Measurements from ENCODE around the gene DCTN3. TPM values are rescaled to one million over a fixed set of nuclear protein-coding genes. Genes with fewer than 3 reads are reported as not detected.

The DCTN3 gene
- total RNA-seq, 1 experiment from 2014 or later = 23.6 TPM

- Histone ChIP-seq H3K27me3 (ENCODE audit: control insufficient read depth, insufficient read depth, low read length) (peaks cover 65% of the 10 kb centered on the region), H3K4me3 (ENCODE audit: insufficient read depth, low read depth, low read length) (no peak overlapping the region), H3K36me3 (replicated peaks; ENCODE audit: control insufficient read depth, insufficient read depth, low read length) (no peaks in the 10 kb centered on the region)
- DNase-seq = peak; percentile 67
Measured at GRCh38 chr9:34591917-34592866, 28.1 kb downstream of the DCTN3 start.

GRCh38 chr9:34591248-34591916, 28.9 kb downstream of the DCTN3 start:
- Histone ChIP-seq H3K4me3 (ENCODE audit: insufficient read depth, low read depth, low read length) (peak overlapping the region; percentile 64), H3K27me3 (ENCODE audit: control insufficient read depth, insufficient read depth, low read length) (peaks cover 73% of the 10 kb centered on the region)

GRCh38 chr9:34590381-34591247, 29.7 kb downstream of the DCTN3 start:
- peaks cover 81% of the 10 kb centered on the region for H3K27me3 ChIP-seq (ENCODE audit: control insufficient read depth, insufficient read depth, low read length)
- DNase-seq = peak; percentile 84

More at GRCh38 chr9:34591248-34591916, 28.9 kb downstream of the DCTN3 start:
- no peaks in the 10 kb centered on the region for H3K36me3 ChIP-seq (replicated peaks; ENCODE audit: control insufficient read depth, insufficient read depth, low read length)
- peak; percentile 97 for DNase-seq

GRCh38 chr9:34589636-34590380, 30.5 kb downstream of the DCTN3 start, which contains the start of gene CNTFR:
CNTFR (minus strand) TSS chr9:34589724; CDS start chr9:34568981, 20,743 bp downstream.
- DNase-seq = peak; percentile 95
- peaks cover 89% of the 10 kb centered on the region for H3K27me3 ChIP-seq (ENCODE audit: control insufficient read depth, insufficient read depth, low read length)
- H3K4me3 ChIP-seq (ENCODE audit: insufficient read depth, low read depth, low read length) = peak within 1 kb of the TSS; percentile 64
- no peaks in the 10 kb centered on the region for H3K36me3 ChIP-seq (replicated peaks; ENCODE audit: control insufficient read depth, insufficient read depth, low read length)

More at GRCh38 chr9:34590381-34591247, 29.7 kb downstream of the DCTN3 start:
- peak overlapping the region; percentile 64 for H3K4me3 ChIP-seq (ENCODE audit: insufficient read depth, low read depth, low read length)
- no peaks in the 10 kb centered on the region for H3K36me3 ChIP-seq (replicated peaks; ENCODE audit: control insufficient read depth, insufficient read depth, low read length)

- H3K27me3 ChIP-seq (ENCODE audit: control insufficient read depth, insufficient read depth, low read length) = peaks cover 96% of the 10 kb centered on the region
- peak; percentile 82 for DNase-seq
- H3K36me3 ChIP-seq (replicated peaks; ENCODE audit: control insufficient read depth, insufficient read depth, low read length) = no peaks in the 10 kb centered on the region
- H3K4me3 ChIP-seq (ENCODE audit: insufficient read depth, low read depth, low read length) = peak overlapping the region; percentile 64
Measured at GRCh38 chr9:34588671-34589635, 31.3 kb downstream of the DCTN3 start.

- Histone ChIP-seq H3K4me3 (ENCODE audit: insufficient read depth, low read depth, low read length) (no peak overlapping the region), H3K36me3 (replicated peaks; ENCODE audit: control insufficient read depth, insufficient read depth, low read length) (no peaks in the 10 kb centered on the region), H3K27me3 (ENCODE audit: control insufficient read depth, insufficient read depth, low read length) (peaks cover 86% of the 10 kb centered on the region)
- DNase-seq = no peak
Measured at GRCh38 chr9:34587271-34587670, 33.0 kb downstream of the DCTN3 start.

DNA sequence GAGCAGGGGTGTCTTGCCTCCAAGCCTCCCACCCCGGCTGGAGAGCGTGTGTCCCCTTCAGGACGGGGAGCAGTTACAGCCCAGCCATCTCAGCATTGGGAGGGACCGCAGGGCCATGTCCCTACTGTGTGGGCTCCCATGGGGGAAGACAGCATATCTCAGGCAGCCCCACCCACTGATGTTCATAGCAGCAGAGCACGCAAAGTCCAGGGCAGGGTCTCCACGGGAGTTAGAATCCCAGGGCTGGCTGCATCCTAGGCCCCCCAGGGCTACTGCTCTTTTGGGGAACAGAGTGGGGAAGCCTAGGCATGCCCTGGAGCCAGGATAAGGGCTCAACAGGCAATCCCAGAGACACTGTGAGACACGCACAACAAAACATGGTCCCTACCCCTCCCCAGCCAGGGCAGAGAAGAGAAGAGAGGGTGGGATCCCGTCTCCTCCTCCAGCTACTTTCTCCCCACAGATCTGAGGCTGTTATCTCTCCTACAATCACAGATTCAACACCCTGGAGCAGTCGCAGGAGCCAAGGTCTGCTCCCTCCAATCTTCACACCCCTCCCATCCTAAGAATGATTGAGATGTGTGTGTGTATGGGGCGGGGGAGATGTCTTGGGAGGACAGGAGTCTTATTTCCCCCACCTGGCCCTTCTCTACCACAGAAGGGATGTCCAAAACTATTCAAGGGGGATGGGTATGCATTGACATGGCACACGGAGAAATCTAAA, 34.2 kb downstream of the DCTN3 start:
- Histone ChIP-seq H3K4me3 (ENCODE audit: insufficient read depth, low read depth, low read length) (no peak overlapping the region), H3K36me3 (replicated peaks; ENCODE audit: control insufficient read depth, insufficient read depth, low read length) (no peaks in the 10 kb centered on the region), H3K27me3 (ENCODE audit: control insufficient read depth, insufficient read depth, low read length) (peaks cover 78% of the 10 kb centered on the region)
- no peak for DNase-seq

DNA sequence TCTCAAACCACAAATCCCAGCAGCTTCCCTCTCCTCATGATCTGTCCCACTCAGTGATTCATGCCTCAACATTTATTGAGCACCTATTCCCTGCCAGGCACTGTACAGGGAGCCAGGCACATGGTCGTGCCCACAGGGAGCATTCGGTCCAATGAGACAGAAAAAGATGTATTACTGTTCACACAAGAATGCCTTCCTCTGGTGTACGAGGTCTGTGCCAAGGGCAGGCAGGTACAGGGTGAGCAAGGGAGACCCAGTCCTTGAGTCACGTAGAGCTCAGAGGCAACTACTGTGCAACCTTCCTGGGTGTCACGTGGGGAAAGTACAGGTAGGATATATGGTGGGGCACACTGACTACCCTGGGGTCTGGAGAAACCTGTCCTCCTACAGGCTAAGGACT, 35.3 kb downstream of the DCTN3 start:
- DNase-seq = no peak
- no peaks in the 10 kb centered on the region for H3K36me3 ChIP-seq (replicated peaks; ENCODE audit: control insufficient read depth, insufficient read depth, low read length)
- H3K4me3 ChIP-seq (ENCODE audit: insufficient read depth, low read depth, low read length) = no peak overlapping the region
- H3K27me3 ChIP-seq (ENCODE audit: control insufficient read depth, insufficient read depth, low read length) = peaks cover 77% of the 10 kb centered on the region

DNA sequence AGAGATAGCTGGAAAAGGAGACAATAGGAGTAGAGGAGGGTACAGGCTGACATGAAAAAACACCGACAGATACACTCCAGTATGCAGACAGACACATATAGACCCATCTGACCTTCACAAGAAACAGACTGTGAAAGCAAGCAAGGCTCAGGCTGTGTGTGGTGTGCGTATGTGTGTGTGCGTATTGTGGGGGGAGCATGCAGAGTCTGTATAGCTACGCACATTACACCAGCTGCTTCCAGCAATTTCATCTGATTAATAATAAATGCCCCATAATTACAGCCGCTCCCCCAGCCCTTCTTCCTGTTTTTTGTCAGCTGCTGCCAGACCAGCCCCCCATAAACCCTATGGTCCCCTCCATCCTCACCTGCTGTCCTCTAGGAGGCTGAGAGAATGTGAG, 37.5 kb downstream of the DCTN3 start:
- H3K27me3 ChIP-seq (ENCODE audit: control insufficient read depth, insufficient read depth, low read length) = peaks cover 76% of the 10 kb centered on the region
- H3K36me3 ChIP-seq (replicated peaks; ENCODE audit: control insufficient read depth, insufficient read depth, low read length) = no peaks in the 10 kb centered on the region
- DNase-seq = no peak

DNA sequence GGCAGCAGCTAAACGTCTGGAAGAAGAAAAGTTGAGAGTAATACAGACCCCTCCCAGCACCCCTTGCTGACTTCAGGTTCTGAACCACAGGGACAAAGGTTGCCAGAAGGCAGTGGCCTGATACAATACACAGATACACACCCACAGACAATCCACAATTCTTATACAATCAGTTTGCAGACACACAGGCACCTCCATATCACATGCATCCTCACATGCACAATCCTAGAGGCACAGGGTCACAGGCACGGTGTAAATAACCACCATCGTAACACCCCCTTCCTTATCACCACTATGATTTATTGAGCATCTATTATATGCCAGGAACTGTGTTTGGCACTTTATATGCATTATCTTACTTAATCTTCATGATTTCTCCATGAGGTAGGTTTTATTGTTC, 39.0 kb downstream of the DCTN3 start:
- H3K27me3 ChIP-seq (ENCODE audit: control insufficient read depth, insufficient read depth, low read length) = peaks cover 68% of the 10 kb centered on the region
- H3K4me3 ChIP-seq (ENCODE audit: insufficient read depth, low read depth, low read length) = no peak overlapping the region
- no peak for DNase-seq
- no peaks in the 10 kb centered on the region for H3K36me3 ChIP-seq (replicated peaks; ENCODE audit: control insufficient read depth, insufficient read depth, low read length)

More for the DNA sequence above, 37.5 kb downstream of the DCTN3 start:
- H3K4me3 ChIP-seq (ENCODE audit: insufficient read depth, low read depth, low read length) = no peak overlapping the region

GRCh38 chr9:34580358-34580757, 39.9 kb downstream of the DCTN3 start:
- Histone ChIP-seq H3K36me3 (replicated peaks; ENCODE audit: control insufficient read depth, insufficient read depth, low read length) (no peaks in the 10 kb centered on the region), H3K27me3 (ENCODE audit: control insufficient read depth, insufficient read depth, low read length) (peaks cover 60% of the 10 kb centered on the region), H3K4me3 (ENCODE audit: insufficient read depth, low read depth, low read length) (no peak overlapping the region)
- DNase-seq = peak; percentile 67

DNA sequence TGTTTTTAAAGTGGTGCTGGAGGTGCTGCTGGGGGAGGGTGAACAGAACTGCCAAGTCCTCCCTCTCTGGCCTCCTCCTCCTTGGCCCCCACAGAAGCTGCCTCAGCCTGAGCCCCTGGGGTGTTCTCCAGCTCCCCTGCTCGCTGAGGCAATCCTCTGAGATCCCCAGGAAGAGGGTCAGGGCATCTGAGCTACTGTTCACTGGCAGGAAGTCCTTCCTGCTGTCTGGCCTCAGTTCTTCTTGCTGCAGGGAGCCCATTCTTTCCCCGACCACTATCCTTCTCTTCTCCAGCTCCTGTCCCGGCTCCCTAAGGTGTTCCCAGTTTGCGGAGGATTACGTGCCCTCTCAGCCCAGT, 40.5 kb downstream of the DCTN3 start:
- peak; percentile 32 for DNase-seq
- Histone ChIP-seq H3K27me3 (ENCODE audit: control insufficient read depth, insufficient read depth, low read length) (peaks cover 54% of the 10 kb centered on the region), H3K4me3 (ENCODE audit: insufficient read depth, low read depth, low read length) (no peak overlapping the region), H3K36me3 (replicated peaks; ENCODE audit: control insufficient read depth, insufficient read depth, low read length) (no peaks in the 10 kb centered on the region)

Data from H7 (cell line).